B cell (primary cell): ENCODE data around the gene MYH15. TPM values are rescaled to one million over a fixed set of nuclear protein-coding genes. Genes with fewer than 3 reads are reported as not detected.
A peak's percentile ranks its signal among the peaks of the same experiment; 100 is the strongest.

Experiments used
- ATAC-seq: fragments of 200-7000 bp; cut with Tn5 transposase; one replicate; pipeline ENCODE4 v1.10.0; 2021; ENCODE audit warnings: low read depth, mild to moderate bottlenecking, moderate number of reproducible peaks, moderate library complexity
- CTCF ChIA-PET: fragments of 350-600 bp; sonication (Branson Sonifier 250); formaldehyde crosslinking; loops from one replicate; lab custom pipeline; 2021; ENCODE audit warnings: antibody characterized with exemption, inconsistent platforms; lab: Charles Lee
- POLR2A ChIA-PET: fragments of 350-600 bp; sonication (Branson Sonifier 250); formaldehyde crosslinking; loops from one replicate; lab custom pipeline; 2021; ENCODE audit warnings: antibody characterized with exemption; lab: Charles Lee
- DNase-seq: peaks from one replicate; pipeline ENCODE4 v3.0.0; 2013
- H2AFZ ChIP-seq: 2 replicates; pipeline ENCODE4 v1.6.1; 2012; ENCODE audit warnings: mild to moderate bottlenecking, low read depth, low read length; ENCODE audit not compliant: insufficient read depth, poor library complexity, severe bottlenecking
- H3K27ac ChIP-seq, 2 donors: 1 replicate in 1 of 2; 2 replicates in 1 of 2; pipeline ENCODE4 v1.5.1; 2012 to 2013; ENCODE audit warnings: low read length in 2 of 2, mild to moderate bottlenecking in 2 of 2, moderate library complexity in 1 of 2
- H3K27me3 ChIP-seq, 4 experiments: fragments of 200-600 bp in 1 of 4; sonication (generic) in 1 of 4; replicated peaks in 1 of 4; 1 replicate in 2 of 4; 2 replicates in 2 of 4; pipeline versions ENCODE4 v1.6.1 to v1.7.0; 2013 to 2016; ENCODE audit warnings: low read length in 3 of 4, mild to moderate bottlenecking in 2 of 4, mixed read lengths in 1 of 4, moderate library complexity in 1 of 4; ENCODE audit not compliant: insufficient read depth in 4 of 4, control insufficient read depth in 3 of 4; ENCODE audit errors: control extremely low read depth in 1 of 4
- H3K36me3 ChIP-seq, 2 experiments: replicated peaks in 1 of 2; 1 replicate in 1 of 2; 2 replicates in 1 of 2; pipeline versions ENCODE4 v1.6.1 to v1.7.1; 2013; ENCODE audit warnings: low read length in 1 of 2; ENCODE audit not compliant: insufficient read depth in 2 of 2, control insufficient read depth in 1 of 2; ENCODE audit errors: control extremely low read depth in 1 of 2, extremely low read depth in 1 of 2
- H3K4me1 ChIP-seq, 2 donors: fragments of 200-600 bp in 1 of 2; sonication (generic) in 1 of 2; 1 replicate in 1 of 2; 2 replicates in 1 of 2; pipeline versions ENCODE4 v1.5.1 to v1.6.1; 2013 to 2017; ENCODE audit warnings: low read length in 2 of 2; ENCODE audit not compliant: control insufficient read depth in 2 of 2, insufficient read depth in 2 of 2
- H3K4me2 ChIP-seq: replicated peaks from 2 replicates; pipeline ENCODE3; 2012; ENCODE audit warnings: mild to moderate bottlenecking, low read depth, low read length; ENCODE audit not compliant: poor library complexity, severe bottlenecking
- H3K4me3 ChIP-seq, 5 experiments: fragments of 200-600 bp in 1 of 5; sonication (generic) in 1 of 5; 1 replicate in 3 of 5; 2 replicates in 2 of 5; pipeline versions ENCODE4 v1.5.1 to v1.7.0; 2011 to 2016; ENCODE audit warnings: low read length in 4 of 5, mild to moderate bottlenecking in 4 of 5, low read depth in 2 of 5, control low read depth in 1 of 5, moderate library complexity in 1 of 5; ENCODE audit not compliant: insufficient read depth in 1 of 5; ENCODE audit errors: control extremely low read depth in 1 of 5, extremely low read depth in 1 of 5
- H3K79me2 ChIP-seq: fragments of 200-600 bp; sonication (generic); one replicate; pipeline ENCODE4 v1.6.0; 2016; ENCODE audit warnings: low read length; ENCODE audit not compliant: control insufficient read depth, insufficient read depth
- H3K9ac ChIP-seq: fragments of 200-600 bp; sonication (generic); 2 replicates; pipeline ENCODE4 v1.6.1; 2017; ENCODE audit warnings: mild to moderate bottlenecking, low read length, moderate library complexity
- H3K9me3 ChIP-seq, 3 donors: one replicate each; pipeline versions ENCODE4 v1.6.1 to v1.7.1; 2013; ENCODE audit warnings: low read length in 2 of 3; ENCODE audit not compliant: control insufficient read depth in 2 of 3, insufficient read depth in 1 of 3; ENCODE audit errors: control extremely low read depth in 1 of 3
- H4K20me1 ChIP-seq: 2 replicates; pipeline ENCODE4 v1.6.0; 2012; ENCODE audit warnings: mild to moderate bottlenecking, low read length; ENCODE audit not compliant: insufficient read depth, control insufficient read depth, poor library complexity, severe bottlenecking
- H3K27ac Mint-ChIP-seq: one replicate; pipeline ENCODE4 v1.8.0; 2021; ENCODE audit warnings: mixed read lengths
- H3K27me3 Mint-ChIP-seq: one replicate; pipeline ENCODE4 v1.8.0; 2021; ENCODE audit warnings: mixed read lengths
- H3K4me1 Mint-ChIP-seq: one replicate; pipeline ENCODE4 v1.8.0; 2021; ENCODE audit warnings: mixed read lengths
- H3K4me3 Mint-ChIP-seq: one replicate; pipeline ENCODE4 v1.8.0; 2021; ENCODE audit warnings: mixed read lengths
- H3K9me3 Mint-ChIP-seq: one replicate; pipeline ENCODE4 v1.8.0; 2022; ENCODE audit warnings: mixed read lengths; ENCODE audit not compliant: insufficient read depth
- CTCF ChIP-seq: fragments of 200-600 bp; IDR thresholded peaks from one replicate; pipeline ENCODE4 v1.8.0; 2022; ENCODE audit warnings: antibody characterized with exemption, mild to moderate bottlenecking
- EZH2 ChIP-seq: IDR thresholded peaks from 2 replicates; pipeline ENCODE4 v1.6.1; 2012; ENCODE audit warnings: borderline replicate concordance, low read depth, mild to moderate bottlenecking, moderate library complexity, low read length; ENCODE audit not compliant: insufficient read depth, poor library complexity, severe bottlenecking
- WGBS: methylation state at CpG from one replicate; pipeline ENCODE4 v1.1.5; 2013; ENCODE audit warnings: missing lambda C conversion rate; ENCODE audit not compliant: insufficient coverage; 5-methylcytosine and 5-hydroxymethylcytosine counted together
- intact Hi-C: fragments of 100-400 bp; cut with micrococcal nuclease; formaldehyde crosslinking; loops from one replicate; pipeline ENCODE4 v1.10.0; 2022
- polyA plus RNA-seq: library from polyadenylated mRNA; depleted of rRNA; stranded (reverse); fragments of >200 nt; gene quantifications from 2 replicates; pipeline ENCODE4 v1.2.3, GENCODE V29; 2012
- total RNA-seq, 2 donors: library from RNA; stranded (reverse); fragments of 120-200 nt in 1 of 2; gene quantifications; 1 replicate in 1 of 2; 2 replicates in 1 of 2; pipeline versions ENCODE4 v1.2.3 to v1.2.4, GENCODE V29; 2013 to 2022

The MYH15 gene
- total and polyA plus RNA-seq, 2 donors (not counting 1 experiment from before 2014, with no cell fraction given), result 0.06 TPM; not detected in 1

DNA sequence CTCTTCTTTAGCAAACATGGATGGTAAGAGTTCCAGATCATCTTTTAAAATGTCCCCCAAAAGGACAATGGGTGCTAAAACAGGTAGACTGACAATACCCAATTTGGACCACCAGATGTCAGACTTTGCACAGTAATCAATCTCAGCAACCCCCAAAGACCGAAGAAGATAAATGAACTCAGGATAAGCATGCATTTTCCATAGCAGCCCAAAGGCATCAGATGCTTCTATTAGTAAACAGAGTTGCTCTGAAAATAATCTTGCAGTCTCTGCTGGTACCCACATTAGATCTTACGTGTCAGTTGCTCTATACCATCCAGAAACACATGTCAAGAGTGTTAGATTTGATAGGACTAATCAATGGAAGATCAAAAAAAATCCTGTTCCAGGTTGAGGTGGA is 20.6 kb downstream of the MYH15 start:
- Mint-ChIP-seq H3K4me1 (peaks cover 4% of the 10 kb centered on the region), H3K4me3 (no peak overlapping the region), H3K9me3 (no peaks in the 10 kb centered on the region), H3K27me3 (no peaks in the 10 kb centered on the region), H3K27ac (no peak overlapping the region)
- H3K27me3 ChIP-seq, result no peaks in the 10 kb centered on the region
- H3K27ac ChIP-seq, result no peak overlapping the region
- DNase-seq (peak; percentile 78), ATAC-seq (peak; percentile 68)
- no peak overlapping the region for H3K9ac ChIP-seq
- POLR2A ChIA-PET, result no interaction called here
- 14% methylated on average over 1 of the region's 2 CpGs for WGBS
- H4K20me1 ChIP-seq, result no peaks in the 10 kb centered on the region
- CTCF ChIA-PET, result interaction anchor here (0.6 to 11.8 kb wide), 17 partner anchors 9 to 593 kb away, joined by 3 to 160 read pairs (median 4); no protein-coding TSS in a partner anchor
- no peak overlapping the region for H2AFZ ChIP-seq
- H3K4me3 ChIP-seq, result no peak overlapping the region
- TF ChIP-seq CTCF, result peak; percentile 87
- no peak for TF ChIP-seq EZH2
- no peaks in the 10 kb centered on the region for H3K79me2 ChIP-seq
- H3K36me3 ChIP-seq, result no peaks in the 10 kb centered on the region
- H3K4me2 ChIP-seq, result no peak overlapping the region
- no peaks in the 10 kb centered on the region for H3K9me3 ChIP-seq
- intact Hi-C loops, result loop anchor here (1.0 to 2.0 kb wide), 2 partner anchors 63 to 173 kb away; no protein-coding TSS in a partner anchor
- H3K4me1 ChIP-seq, result peaks cover 0 to 2% of the 10 kb centered on the region in 2 donors

- Histone ChIP-seq H3K4me3 (no peak overlapping the region), H3K36me3 (no peaks in the 10 kb centered on the region), H2AFZ (no peak overlapping the region), H4K20me1 (no peaks in the 10 kb centered on the region), H3K4me2 (no peak overlapping the region), H3K79me2 (no peaks in the 10 kb centered on the region), H3K27ac (no peak overlapping the region), H3K9me3 (no peaks in the 10 kb centered on the region), H3K27me3 (no peaks in the 10 kb centered on the region), H3K4me1 (peaks cover 0 to 2% of the 10 kb centered on the region in 2 donors), H3K9ac (no peak overlapping the region)
- Mint-ChIP-seq H3K4me1 (peaks cover 4% of the 10 kb centered on the region), H3K27me3 (no peaks in the 10 kb centered on the region), H3K4me3 (no peak overlapping the region), H3K27ac (no peak overlapping the region), H3K9me3 (no peaks in the 10 kb centered on the region)
- ATAC-seq (no peak), DNase-seq (no peak)
- POLR2A ChIA-PET, result no interaction called here
- TF ChIP-seq CTCF (no peak), EZH2 (no peak)
- WGBS, result no CpG with 5 or more reads among the region's 1 CpG
- CTCF ChIA-PET, result interaction anchor here (0.9 to 11.8 kb wide), 11 partner anchors 11 to 1252 kb away, joined by 3 to 160 read pairs (median 3); no protein-coding TSS in a partner anchor
- intact Hi-C loops, result loop anchor here (1.0 to 2.0 kb wide), 2 partner anchors 64 to 174 kb away; no protein-coding TSS in a partner anchor
Measured at GRCh38 chr3:108488631-108489030, 21.8 kb downstream of the MYH15 start.
